Fibroblast of lung (primary cell): ENCODE measurements around the gene HPDL.

ENCODE experiments used
- EZH2 ChIP-seq: IDR thresholded peaks from 2 replicates; pipeline ENCODE4 v1.5.1; 2012; ENCODE audit warnings: low read length, control low read depth, mild to moderate bottlenecking; ENCODE audit errors: missing control alignments
- TF ChIP-seq, protein P1 (sequence below), 2 donors: IDR thresholded peaks in 1 of 2; conservative IDR thresholded peaks in 1 of 2; 1 replicate in 1 of 2; 2 replicates in 1 of 2; pipeline ENCODE4 v1.5.1; 2011 to 2012; ENCODE audit warnings: low read length in 2 of 2, control low read depth in 1 of 2, inconsistent platforms in 1 of 2, low read depth in 1 of 2, mild to moderate bottlenecking in 1 of 2

DNA sequence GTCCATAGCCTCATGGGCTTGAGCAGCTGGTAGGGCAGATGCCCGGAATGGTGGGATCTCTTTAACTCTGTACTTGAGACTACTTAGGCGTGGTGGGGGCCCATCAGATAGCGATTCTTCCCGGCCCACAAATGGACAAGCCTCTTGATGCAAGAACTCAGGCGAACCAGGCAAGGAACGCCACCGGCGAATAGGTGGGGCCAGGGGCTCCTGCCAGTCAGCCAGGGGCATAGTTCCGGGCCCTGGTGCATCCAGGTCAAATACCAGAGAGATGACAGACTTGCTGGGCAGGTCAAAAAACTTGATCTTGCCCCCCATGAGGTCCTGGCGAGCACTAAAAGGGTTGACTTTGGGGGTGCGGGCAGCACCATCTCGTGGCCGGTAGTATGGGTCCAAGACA lies 18.3 kb downstream of the HPDL start:
- TF ChIP-seq, protein P1, sequence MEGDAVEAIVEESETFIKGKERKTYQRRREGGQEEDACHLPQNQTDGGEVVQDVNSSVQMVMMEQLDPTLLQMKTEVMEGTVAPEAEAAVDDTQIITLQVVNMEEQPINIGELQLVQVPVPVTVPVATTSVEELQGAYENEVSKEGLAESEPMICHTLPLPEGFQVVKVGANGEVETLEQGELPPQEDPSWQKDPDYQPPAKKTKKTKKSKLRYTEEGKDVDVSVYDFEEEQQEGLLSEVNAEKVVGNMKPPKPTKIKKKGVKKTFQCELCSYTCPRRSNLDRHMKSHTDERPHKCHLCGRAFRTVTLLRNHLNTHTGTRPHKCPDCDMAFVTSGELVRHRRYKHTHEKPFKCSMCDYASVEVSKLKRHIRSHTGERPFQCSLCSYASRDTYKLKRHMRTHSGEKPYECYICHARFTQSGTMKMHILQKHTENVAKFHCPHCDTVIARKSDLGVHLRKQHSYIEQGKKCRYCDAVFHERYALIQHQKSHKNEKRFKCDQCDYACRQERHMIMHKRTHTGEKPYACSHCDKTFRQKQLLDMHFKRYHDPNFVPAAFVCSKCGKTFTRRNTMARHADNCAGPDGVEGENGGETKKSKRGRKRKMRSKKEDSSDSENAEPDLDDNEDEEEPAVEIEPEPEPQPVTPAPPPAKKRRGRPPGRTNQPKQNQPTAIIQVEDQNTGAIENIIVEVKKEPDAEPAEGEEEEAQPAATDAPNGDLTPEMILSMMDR (conservative IDR thresholded peaks at IDR 0.05 in 1 of 2, IDR thresholded peaks at IDR 0.05 in 1 of 2; ENCODE audit: low read depth in 1 of 2, low read length in 2 of 2), result no peak
- TF ChIP-seq EZH2, result no peak
